Activated naive CD4-positive, alpha-beta T cell treated with anti-CD3 and anti-CD28 coated beads, Interleukin-2, amount 50 U/mL, for 24 hours (primary cell): ENCODE data around the gene TAS2R39.
"Not testable (repeated sequence)": the region's sequence is repeated elsewhere in the genome, so short reads cannot be mapped to it uniquely, and the experiment has no call there.

ENCODE experiments used
- H3K27ac Mint-ChIP-seq: one replicate; pipeline ENCODE4 v1.8.0; 2021; ENCODE audit warnings: mild to moderate bottlenecking, mixed read lengths
- H3K27me3 Mint-ChIP-seq: one replicate; pipeline ENCODE4 v1.8.0; 2021; ENCODE audit warnings: mixed read lengths
- H3K36me3 Mint-ChIP-seq: one replicate; pipeline ENCODE4 v1.8.0; 2021; ENCODE audit warnings: mixed read lengths
- H3K4me1 Mint-ChIP-seq: one replicate; pipeline ENCODE4 v1.8.0; 2021; ENCODE audit warnings: mixed read lengths
- H3K4me3 Mint-ChIP-seq: one replicate; pipeline ENCODE4 v1.8.0; 2021; ENCODE audit warnings: mild to moderate bottlenecking, mixed read lengths
- H3K9me3 Mint-ChIP-seq: one replicate; pipeline ENCODE4 v1.8.0; 2021; ENCODE audit warnings: mixed read lengths

TAS2R39 gene

GRCh38 chr7:143183024-143183423, at the start of gene TAS2R39:
Gene TAS2R39, plus strand, starts transcription at chr7:143183419. Its CDS starts 0 bp downstream, at chr7:143183419.
- no peak within 1 kb of the TSS for H3K27ac Mint-ChIP-seq
- H3K27me3 Mint-ChIP-seq = peaks cover 14% of the 10 kb centered on the region

GRCh38 chr7:143147070-143147469, 36.1 kb upstream of the TAS2R39 start:
- peaks cover 2% of the 10 kb centered on the region for H3K36me3 Mint-ChIP-seq
- peaks cover 5% of the 10 kb centered on the region for H3K9me3 Mint-ChIP-seq
- H3K4me1 Mint-ChIP-seq = no peaks in the 10 kb centered on the region
- H3K27me3 Mint-ChIP-seq = peaks cover 11% of the 10 kb centered on the region
- no peak overlapping the region for H3K27ac Mint-ChIP-seq
- H3K4me3 Mint-ChIP-seq = no peak overlapping the region

More at GRCh38 chr7:143183024-143183423, at the start of gene TAS2R39:
- Mint-ChIP-seq H3K4me1 (no peaks in the 10 kb centered on the region), H3K4me3 (no peak within 1 kb of the TSS), H3K9me3 (peaks cover 20% of the 10 kb centered on the region), H3K36me3 (peaks cover 3% of the 10 kb centered on the region)

GRCh38 chr7:143148050-143148449, 35.2 kb upstream of the TAS2R39 start:
- Mint-ChIP-seq H3K4me1 (no peaks in the 10 kb centered on the region), H3K9me3 (peaks cover 5% of the 10 kb centered on the region), H3K27me3 (peaks cover 10% of the 10 kb centered on the region)

GRCh38 chr7:143148651-143149050, 34.6 kb upstream of the TAS2R39 start:
- Mint-ChIP-seq H3K36me3 (peaks cover 2% of the 10 kb centered on the region), H3K9me3 (peaks cover 5% of the 10 kb centered on the region), H3K27ac (no peak overlapping the region), H3K27me3 (peaks cover 8% of the 10 kb centered on the region), H3K4me3 (no peak overlapping the region), H3K4me1 (no peaks in the 10 kb centered on the region)

More at GRCh38 chr7:143148050-143148449, 35.2 kb upstream of the TAS2R39 start:
- Mint-ChIP-seq H3K36me3 (peaks cover 2% of the 10 kb centered on the region), H3K27ac (no peak overlapping the region), H3K4me3 (no peak overlapping the region)

GRCh38 chr7:143150696-143151095, 32.5 kb upstream of the TAS2R39 start:
- not testable (repeated sequence) for H3K4me3 Mint-ChIP-seq, H3K36me3 Mint-ChIP-seq, H3K4me1 Mint-ChIP-seq, H3K27me3 Mint-ChIP-seq, H3K27ac Mint-ChIP-seq, H3K9me3 Mint-ChIP-seq

GRCh38 chr7:143158617-143159016, 24.6 kb upstream of the TAS2R39 start:
- H3K9me3 Mint-ChIP-seq, H3K4me3 Mint-ChIP-seq, H3K27ac Mint-ChIP-seq, H3K27me3 Mint-ChIP-seq, H3K4me1 Mint-ChIP-seq, H3K36me3 Mint-ChIP-seq: not testable (repeated sequence)

DNA sequence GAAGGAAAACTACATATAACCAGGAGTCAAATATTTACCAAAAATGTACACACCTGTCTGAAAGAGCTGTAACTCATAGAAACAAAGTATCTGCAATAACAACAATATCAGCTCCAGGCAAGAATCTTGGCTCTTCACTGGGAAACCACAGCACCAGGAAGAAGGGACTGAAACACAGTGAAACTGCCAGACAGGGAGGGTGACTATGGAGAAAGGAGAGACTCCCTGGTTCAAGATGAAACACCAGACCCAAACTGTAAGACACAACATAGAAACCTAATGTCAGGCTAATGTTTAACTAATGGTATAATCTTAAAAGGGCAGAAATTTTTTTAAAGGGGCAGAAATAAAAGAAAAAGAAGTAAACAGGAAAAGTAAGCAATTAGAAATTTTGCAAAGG, 11.5 kb upstream of the TAS2R39 start:
- Mint-ChIP-seq H3K9me3 (no peaks in the 10 kb centered on the region), H3K4me3 (no peak overlapping the region), H3K36me3 (peaks cover 1% of the 10 kb centered on the region), H3K27me3 (peaks cover 9% of the 10 kb centered on the region), H3K27ac (no peak overlapping the region), H3K4me1 (no peaks in the 10 kb centered on the region)

GRCh38 chr7:143172354-143172753, 10.9 kb upstream of the TAS2R39 start:
- H3K4me3 Mint-ChIP-seq = no peak overlapping the region
- no peaks in the 10 kb centered on the region for H3K9me3 Mint-ChIP-seq
- no peaks in the 10 kb centered on the region for H3K4me1 Mint-ChIP-seq
- H3K27ac Mint-ChIP-seq = no peak overlapping the region
- H3K27me3 Mint-ChIP-seq = peaks cover 9% of the 10 kb centered on the region
- H3K36me3 Mint-ChIP-seq = peaks cover 1% of the 10 kb centered on the region

DNA sequence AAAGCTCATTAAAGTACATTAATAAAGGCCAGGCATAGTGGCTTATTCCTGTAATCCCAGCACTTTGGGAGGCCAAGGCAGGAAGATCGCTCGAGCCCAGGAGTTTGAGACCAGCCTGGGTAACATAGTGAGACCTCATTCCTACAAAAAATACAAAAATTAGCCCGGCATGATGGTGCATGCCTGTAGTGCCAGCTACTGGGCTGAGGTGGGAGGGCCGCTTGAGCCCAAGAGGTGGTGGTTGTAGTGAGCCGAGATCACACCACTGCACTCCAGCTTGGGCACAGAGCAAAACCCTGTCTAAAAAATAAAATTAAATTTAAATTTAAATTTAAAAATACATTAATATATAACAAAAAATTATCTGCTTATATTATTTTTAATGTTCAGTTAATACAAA, 7.1 kb upstream of the TAS2R39 start:
- Mint-ChIP-seq H3K27ac (no peak overlapping the region), H3K36me3 (peaks cover 3% of the 10 kb centered on the region), H3K4me3 (no peak overlapping the region), H3K27me3 (peaks cover 7% of the 10 kb centered on the region), H3K4me1 (no peaks in the 10 kb centered on the region), H3K9me3 (peaks cover 24% of the 10 kb centered on the region)

GRCh38 chr7:143177374-143178119, 5.7 kb upstream of the TAS2R39 start:
- peaks cover 7% of the 10 kb centered on the region for H3K27me3 Mint-ChIP-seq
- no peaks in the 10 kb centered on the region for H3K4me1 Mint-ChIP-seq
- H3K4me3 Mint-ChIP-seq = no peak overlapping the region
- peaks cover 3% of the 10 kb centered on the region for H3K36me3 Mint-ChIP-seq
- H3K27ac Mint-ChIP-seq = no peak overlapping the region
- H3K9me3 Mint-ChIP-seq = peaks cover 24% of the 10 kb centered on the region

DNA sequence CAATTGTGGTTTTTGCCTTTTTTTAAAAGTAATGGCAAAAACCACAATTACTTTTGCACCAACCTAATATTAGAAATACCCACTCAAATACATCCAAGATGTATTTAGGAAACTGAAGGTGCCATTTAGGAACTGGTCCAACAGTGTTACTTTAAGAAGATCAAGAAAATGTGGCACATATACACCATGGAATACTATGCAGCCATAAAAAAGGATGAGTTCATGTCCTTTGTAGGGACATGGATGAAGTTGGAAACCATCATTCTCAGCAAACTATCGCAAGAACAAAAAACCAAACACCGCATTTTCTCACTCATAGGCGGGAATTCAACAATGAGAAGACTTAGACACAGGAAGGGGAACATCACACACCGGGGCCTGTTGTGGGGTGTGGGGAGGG, 2.4 kb upstream of the TAS2R39 start:
- H3K4me1 Mint-ChIP-seq, H3K4me3 Mint-ChIP-seq, H3K27ac Mint-ChIP-seq, H3K36me3 Mint-ChIP-seq: not testable (repeated sequence)
- peaks cover 12% of the 10 kb centered on the region for H3K27me3 Mint-ChIP-seq
- peaks cover 24% of the 10 kb centered on the region for H3K9me3 Mint-ChIP-seq

DNA sequence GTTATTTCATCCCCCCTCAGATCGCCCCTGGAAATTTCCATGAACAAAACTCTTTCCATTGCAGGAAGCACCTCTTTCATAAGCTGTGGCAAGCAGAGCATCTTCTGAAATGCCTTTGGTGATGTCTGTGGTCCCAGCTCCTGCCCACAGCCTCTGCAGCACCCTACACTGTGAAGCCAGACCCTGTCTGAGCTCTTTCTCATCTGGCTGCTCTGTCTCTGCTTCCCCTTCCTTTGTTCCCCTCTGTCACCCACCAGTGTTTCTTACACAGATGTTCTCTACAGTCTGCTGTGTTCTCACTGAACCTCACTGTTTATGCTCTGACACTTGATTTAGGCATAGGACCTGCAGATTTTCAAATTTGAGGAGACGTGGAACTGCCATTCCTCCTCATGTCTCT, 1.9 kb upstream of the TAS2R39 start:
- H3K36me3 Mint-ChIP-seq = peaks cover 3% of the 10 kb centered on the region
- peaks cover 14% of the 10 kb centered on the region for H3K27me3 Mint-ChIP-seq
- H3K4me3 Mint-ChIP-seq = no peak overlapping the region
- H3K27ac Mint-ChIP-seq = no peak overlapping the region
- no peaks in the 10 kb centered on the region for H3K4me1 Mint-ChIP-seq
- peaks cover 24% of the 10 kb centered on the region for H3K9me3 Mint-ChIP-seq

GRCh38 chr7:143185551-143185950, 2.3 kb downstream of the TAS2R39 start:
- Mint-ChIP-seq H3K27ac (no peak overlapping the region), H3K4me1 (no peaks in the 10 kb centered on the region), H3K4me3 (no peak overlapping the region), H3K9me3 (no peaks in the 10 kb centered on the region), H3K27me3 (peaks cover 9% of the 10 kb centered on the region), H3K36me3 (no peaks in the 10 kb centered on the region)

GRCh38 chr7:143188994-143189393, 5.8 kb downstream of the TAS2R39 start:
- Mint-ChIP-seq H3K4me1 (no peaks in the 10 kb centered on the region), H3K27ac (no peak overlapping the region)

DNA sequence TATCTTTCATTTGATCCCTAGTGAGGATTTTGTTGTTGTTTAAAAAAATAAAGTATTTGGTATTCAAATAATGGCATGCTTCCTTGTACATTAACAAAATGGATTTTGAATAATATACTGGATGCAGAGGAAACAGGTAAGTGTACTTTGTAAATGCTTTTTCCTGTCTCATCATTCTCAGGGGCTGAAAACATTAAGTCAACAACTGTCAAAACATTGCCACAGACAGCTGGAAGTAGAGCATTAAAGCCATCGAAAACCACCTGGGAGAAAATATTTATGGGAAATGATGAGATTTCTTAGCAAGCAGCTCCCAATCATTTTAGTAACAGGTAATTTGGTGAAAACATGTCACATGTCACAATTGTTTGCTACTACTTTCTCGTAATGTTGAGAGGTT, 10.7 kb downstream of the TAS2R39 start:
- Mint-ChIP-seq H3K4me3 (no peak overlapping the region), H3K4me1 (no peaks in the 10 kb centered on the region), H3K27me3 (peaks cover 8% of the 10 kb centered on the region), H3K36me3 (no peaks in the 10 kb centered on the region), H3K27ac (no peak overlapping the region), H3K9me3 (no peaks in the 10 kb centered on the region)

More at GRCh38 chr7:143188994-143189393, 5.8 kb downstream of the TAS2R39 start:
- Mint-ChIP-seq H3K4me3 (no peak overlapping the region), H3K27me3 (peaks cover 7% of the 10 kb centered on the region), H3K36me3 (no peaks in the 10 kb centered on the region), H3K9me3 (no peaks in the 10 kb centered on the region)

DNA sequence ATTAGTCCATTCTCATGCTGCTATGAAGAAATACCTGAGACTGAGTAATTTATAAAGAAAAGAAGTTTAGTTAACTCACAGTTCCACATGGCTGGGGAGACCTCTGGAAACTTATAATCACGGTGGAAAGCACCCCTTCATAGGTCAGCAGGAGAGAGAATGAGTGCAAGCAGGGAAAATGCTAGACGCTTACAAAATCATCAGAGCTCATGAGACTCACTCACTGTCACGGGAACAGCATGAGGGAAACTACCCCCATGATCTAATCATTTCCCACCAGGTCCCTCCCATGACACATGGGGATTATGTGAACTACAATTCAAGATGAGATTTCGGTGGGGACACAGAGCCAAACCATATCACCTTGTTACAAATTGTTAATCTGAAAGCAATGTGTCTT, 15.8 kb downstream of the TAS2R39 start:
- H3K27ac Mint-ChIP-seq = no peak overlapping the region
- no peaks in the 10 kb centered on the region for H3K36me3 Mint-ChIP-seq
- H3K4me1 Mint-ChIP-seq = no peaks in the 10 kb centered on the region
- H3K27me3 Mint-ChIP-seq = peaks cover 16% of the 10 kb centered on the region
- no peak overlapping the region for H3K4me3 Mint-ChIP-seq
- H3K9me3 Mint-ChIP-seq = no peaks in the 10 kb centered on the region

DNA sequence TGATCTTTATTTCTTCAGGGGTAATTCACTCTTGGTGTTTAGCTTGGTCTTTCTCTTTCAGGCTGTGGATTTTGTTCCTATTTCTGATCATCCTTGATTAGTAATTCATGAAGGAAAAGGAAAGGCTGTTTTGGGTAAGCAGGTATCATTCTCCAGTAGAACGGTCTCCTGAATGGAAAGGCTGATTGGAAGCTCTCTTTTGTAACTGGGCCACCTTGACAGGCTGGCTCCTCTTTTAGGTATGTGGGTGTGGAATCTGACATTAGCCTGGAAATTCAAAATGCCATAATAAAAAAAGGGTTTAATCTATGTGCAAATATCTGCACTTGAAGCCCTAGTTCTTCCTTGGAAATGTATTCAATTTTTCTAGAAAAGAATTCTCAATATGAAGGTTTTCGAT, 18.9 kb downstream of the TAS2R39 start:
- Mint-ChIP-seq H3K4me3 (no peak overlapping the region), H3K9me3 (no peaks in the 10 kb centered on the region), H3K27me3 (peaks cover 13% of the 10 kb centered on the region), H3K27ac (no peak overlapping the region), H3K36me3 (no peaks in the 10 kb centered on the region), H3K4me1 (peaks cover 24% of the 10 kb centered on the region)
